CD14-positive monocyte (primary cell): Measurements from ENCODE around the gene RIMS1. TPM values are rescaled to one million over a fixed set of nuclear protein-coding genes. Genes with fewer than 3 reads are reported as not detected.

Experiments used
- DNase-seq, 3 donors: peaks; one replicate each; pipeline ENCODE4 v3.0.0-alpha.2; 2011 to 2022
- H2AFZ ChIP-seq: 2 replicates; pipeline ENCODE4 v1.6.0; 2012; ENCODE audit warnings: mild to moderate bottlenecking, low read depth, low read length, inconsistent platforms; ENCODE audit not compliant: insufficient read depth, poor library complexity, severe bottlenecking
- H3K27ac ChIP-seq, 2 donors: 1 replicate in 1 of 2; 2 replicates in 1 of 2; pipeline ENCODE4 v1.5.1; 2012 to 2013; ENCODE audit warnings: low read length in 2 of 2, control low read depth in 1 of 2, inconsistent platforms in 1 of 2, low read depth in 1 of 2, mild to moderate bottlenecking in 1 of 2
- H3K27me3 ChIP-seq, 2 donors: one replicate each; pipeline versions ENCODE4 v1.6.0 to v1.6.1; 2011 to 2013; ENCODE audit warnings: low read length in 2 of 2; ENCODE audit not compliant: control insufficient read depth in 2 of 2, insufficient read depth in 2 of 2
- H3K36me3 ChIP-seq, 2 donors: replicated peaks in 1 of 2; 1 replicate in 1 of 2; 2 replicates in 1 of 2; pipeline versions ENCODE4 v1.5.1 to v1.6.1; 2012 to 2013; ENCODE audit warnings: low read length in 2 of 2, control low read depth in 1 of 2, inconsistent platforms in 1 of 2, mild to moderate bottlenecking in 1 of 2; ENCODE audit not compliant: insufficient read depth in 2 of 2, control insufficient read depth in 1 of 2
- H3K4me1 ChIP-seq, 2 donors: 1 replicate in 1 of 2; 2 replicates in 1 of 2; pipeline versions ENCODE4 v1.5.1 to v1.6.1; 2012 to 2013; ENCODE audit warnings: low read length in 2 of 2, control low read depth in 1 of 2, inconsistent platforms in 1 of 2, mild to moderate bottlenecking in 1 of 2, moderate library complexity in 1 of 2; ENCODE audit not compliant: insufficient read depth in 2 of 2, control insufficient read depth in 1 of 2
- H3K4me2 ChIP-seq: replicated peaks from 2 replicates; pipeline ENCODE3; 2012; ENCODE audit warnings: low read length, moderate library complexity, mild to moderate bottlenecking; ENCODE audit not compliant: poor library complexity, severe bottlenecking; ENCODE audit errors: extremely low read depth
- H3K4me3 ChIP-seq, 3 experiments: fragments of 200-600 bp in 1 of 3; sonication (generic) in 1 of 3; replicated peaks in 1 of 3; 1 replicate in 2 of 3; 2 replicates in 1 of 3; pipeline ENCODE4 v1.5.1; 2011 to 2013; ENCODE audit warnings: low read length in 3 of 3, mild to moderate bottlenecking in 3 of 3, control low read depth in 2 of 3, low read depth in 2 of 3, inconsistent platforms in 1 of 3, moderate library complexity in 1 of 3
- H3K79me2 ChIP-seq: 2 replicates; pipeline ENCODE4 v1.6.0; 2012; ENCODE audit warnings: mild to moderate bottlenecking, control low read depth, inconsistent platforms, low read length, moderate library complexity; ENCODE audit not compliant: insufficient read depth
- H3K9ac ChIP-seq: 2 replicates; pipeline ENCODE4 v1.6.0; 2017; ENCODE audit warnings: low read length, mild to moderate bottlenecking; ENCODE audit not compliant: insufficient read depth, poor library complexity, severe bottlenecking
- H3K9me3 ChIP-seq, 2 donors: replicated peaks in 1 of 2; 1 replicate in 1 of 2; 2 replicates in 1 of 2; pipeline versions ENCODE4 v1.5.1 to v1.6.1; 2012 to 2013; ENCODE audit warnings: low read length in 2 of 2, control low read depth in 1 of 2; ENCODE audit not compliant: control insufficient read depth in 1 of 2, insufficient read depth in 1 of 2
- H4K20me1 ChIP-seq: 2 replicates; pipeline ENCODE4 v1.6.0; 2012; ENCODE audit warnings: mild to moderate bottlenecking, low read length, control low read depth, moderate library complexity; ENCODE audit not compliant: insufficient read depth
- H3K27ac Mint-ChIP-seq, 7 donors: one replicate each; pipeline ENCODE4 v1.8.0; 2020; ENCODE audit warnings: mild to moderate bottlenecking in 7 of 7, mixed read lengths in 7 of 7, moderate library complexity in 6 of 7, inconsistent platforms in 2 of 7
- H3K27me3 Mint-ChIP-seq, 3 donors: one replicate each; pipeline ENCODE4 v1.8.0; 2021 to 2022; ENCODE audit warnings: low read depth in 3 of 3, mild to moderate bottlenecking in 3 of 3, mixed read lengths in 3 of 3, moderate library complexity in 3 of 3, inconsistent platforms in 1 of 3
- H3K36me3 Mint-ChIP-seq, 2 donors: one replicate each; pipeline ENCODE4 v1.8.0; 2020; ENCODE audit warnings: mixed read lengths in 2 of 2, inconsistent platforms in 1 of 2, mild to moderate bottlenecking in 1 of 2
- H3K4me1 Mint-ChIP-seq: one replicate; pipeline ENCODE4 v1.8.0; 2020; ENCODE audit warnings: mild to moderate bottlenecking, mixed read lengths
- H3K4me3 Mint-ChIP-seq, 2 donors: one replicate each; pipeline ENCODE4 v1.8.0; 2020; ENCODE audit warnings: mild to moderate bottlenecking in 2 of 2, mixed read lengths in 2 of 2, moderate library complexity in 1 of 2
- H3K9me3 Mint-ChIP-seq, 7 donors: one replicate each; pipeline ENCODE4 v1.8.0; 2020 to 2022; ENCODE audit warnings: mixed read lengths in 7 of 7, mild to moderate bottlenecking in 6 of 7, moderate library complexity in 6 of 7, inconsistent platforms in 2 of 7
- CTCF ChIP-seq: fragments of 200-600 bp; IDR thresholded peaks from one replicate; pipeline ENCODE4 v1.8.0; 2022; ENCODE audit warnings: antibody characterized with exemption, mild to moderate bottlenecking
- WGBS: methylation state at CpG from one replicate; pipeline ENCODE4 v1.1.5; 2013; ENCODE audit warnings: missing lambda C conversion rate; ENCODE audit not compliant: insufficient coverage; 5-methylcytosine and 5-hydroxymethylcytosine counted together
- intact Hi-C, 2 donors: fragments of 100-400 bp; cut with micrococcal nuclease; formaldehyde crosslinking; loops; one replicate each; pipeline versions ENCODE4 v1.15.0 to v1.15.1; 2023
- polyA plus RNA-seq, 3 donors: library from polyadenylated mRNA; depleted of rRNA in 1 of 3; unstranded in 2 of 3; stranded (reverse) in 1 of 3; fragments of 300-500 nt in 2 of 3; fragments of >200 nt in 1 of 3; fragmentation: Illumina TruSeq in 2 of 3; gene quantifications; 1 replicate in 2 of 3; 2 replicates in 1 of 3; pipeline ENCODE4 v1.2.3, GENCODE V29; 2012 to 2021

RIMS1 gene
- polyA plus RNA-seq, 3 donors, result not detected

GRCh38 chr6:72212686-72213085, 326.3 kb downstream of the RIMS1 start:
- H3K27ac Mint-ChIP-seq, result no peak overlapping the region
- Histone ChIP-seq H3K27ac (no peak overlapping the region), H3K9me3 (no peaks in the 10 kb centered on the region), H3K79me2 (no peaks in the 10 kb centered on the region), H3K9ac (no peak overlapping the region), H3K4me1 (no peaks in the 10 kb centered on the region), H3K4me2 (no peak overlapping the region), H4K20me1 (no peaks in the 10 kb centered on the region), H3K4me3 (no peak overlapping the region), H2AFZ (no peak overlapping the region), H3K27me3 (no peaks in the 10 kb centered on the region), H3K36me3 (no peaks in the 10 kb centered on the region)
- no peaks in the 10 kb centered on the region for H3K27me3 Mint-ChIP-seq
- no peak for DNase-seq
- H3K9me3 Mint-ChIP-seq, result no peaks in the 10 kb centered on the region
- no peaks in the 10 kb centered on the region for H3K4me1 Mint-ChIP-seq
- intact Hi-C loops, result no loop called here
- H3K4me3 Mint-ChIP-seq, result no peak overlapping the region
- WGBS, result 0% methylated on average over 1 of the region's 3 CpGs
- no peaks in the 10 kb centered on the region for H3K36me3 Mint-ChIP-seq
- TF ChIP-seq CTCF, result no peak

- no CpG with 5 or more reads among the region's 1 CpG for WGBS
Measured at GRCh38 chr6:72213654-72214053, 327.3 kb downstream of the RIMS1 start.

More at GRCh38 chr6:72213654-72214053, 327.3 kb downstream of the RIMS1 start:
- Mint-ChIP-seq H3K27me3 (no peaks in the 10 kb centered on the region), H3K27ac (no peak overlapping the region), H3K9me3 (no peaks in the 10 kb centered on the region), H3K4me3 (no peak overlapping the region), H3K36me3 (no peaks in the 10 kb centered on the region), H3K4me1 (no peaks in the 10 kb centered on the region)
- Histone ChIP-seq H3K36me3 (no peaks in the 10 kb centered on the region), H3K9ac (no peak overlapping the region), H3K4me2 (no peak overlapping the region), H3K27me3 (no peaks in the 10 kb centered on the region), H3K4me1 (no peaks in the 10 kb centered on the region), H3K9me3 (no peaks in the 10 kb centered on the region), H3K79me2 (no peaks in the 10 kb centered on the region), H4K20me1 (no peaks in the 10 kb centered on the region), H2AFZ (no peak overlapping the region), H3K27ac (no peak overlapping the region), H3K4me3 (no peak overlapping the region)
- intact Hi-C loops, result no loop called here
- TF ChIP-seq CTCF, result no peak
- no peak for DNase-seq
